Heart left ventricle (tissue), 16 donors: Measurements from ENCODE around the gene APEX2. TPM values are rescaled to one million over a fixed set of nuclear protein-coding genes. Genes with fewer than 3 reads are reported as not detected.

Experiments used
- ATAC-seq, 4 donors: fragments of 200-7000 bp; cut with Tn5 transposase; one replicate each; pipeline ENCODE4 v1.9.1; 2020 to 2022; ENCODE audit warnings: moderate library complexity in 4 of 4, mild to moderate bottlenecking in 3 of 4, moderate number of reproducible peaks in 1 of 4
- DNase-seq, 5 donors: peaks; one replicate each; pipeline ENCODE4 v3.0.0-alpha.2; 2020
- H3K27ac ChIP-seq, 12 donors: fragments of 200-600 bp; sonication (generic) in 4 of 12; one replicate each; pipeline versions ENCODE4 v1.5.0 to v1.8.0; 2016 to 2022; ENCODE audit warnings: mild to moderate bottlenecking in 2 of 12
- H3K27me3 ChIP-seq, 9 donors: fragments of 200-600 bp; sonication (generic) in 2 of 9; one replicate each; pipeline versions ENCODE4 v1.5.1 to v1.8.0; 2016 to 2022; ENCODE audit warnings: mild to moderate bottlenecking in 3 of 9
- H3K36me3 ChIP-seq, 9 donors: fragments of 200-600 bp; sonication (generic) in 2 of 9; one replicate each; pipeline versions ENCODE4 v1.5.0 to v1.8.0; 2018 to 2022; ENCODE audit warnings: mild to moderate bottlenecking in 2 of 9
- H3K4me1 ChIP-seq, 12 donors: fragments of 200-600 bp; sonication (generic) in 4 of 12; one replicate each; pipeline versions ENCODE4 v1.5.0 to v1.8.0; 2016 to 2022; ENCODE audit warnings: mild to moderate bottlenecking in 3 of 12
- H3K4me3 ChIP-seq, 12 donors: fragments of 200-600 bp; sonication (generic) in 4 of 12; one replicate each; pipeline versions ENCODE4 v1.5.0 to v1.8.0; 2017 to 2022; ENCODE audit warnings: mild to moderate bottlenecking in 9 of 12, moderate library complexity in 4 of 12
- H3K9me3 ChIP-seq, 12 donors: fragments of 200-600 bp; sonication (generic) in 4 of 12; one replicate each; pipeline versions ENCODE4 v1.5.0 to v1.8.0; 2016 to 2022; ENCODE audit warnings: mild to moderate bottlenecking in 1 of 12
- CTCF ChIP-seq, 12 donors: fragments of 200-600 bp; sonication (generic) in 4 of 12; IDR thresholded peaks; one replicate each; pipeline versions ENCODE4 v1.5.0 to v1.8.0; 2018 to 2022; ENCODE audit warnings: antibody characterized with exemption in 12 of 12, mild to moderate bottlenecking in 5 of 12
- POLR2A ChIP-seq, 2 donors: fragments of 450-650 bp; IDR thresholded peaks; one replicate each; pipeline ENCODE4 v1.6.1; 2017; ENCODE audit warnings: antibody characterized with exemption in 2 of 2, mild to moderate bottlenecking in 2 of 2, moderate library complexity in 2 of 2
- WGBS, 4 donors: extraction: QIAGEN DNeasy Blood & Tissue Kit in 2 of 4; methylation state at CpG; one replicate each; pipeline versions ENCODE4 v1.1.5 to v1.1.7; 2013 to 2018; 5-methylcytosine and 5-hydroxymethylcytosine counted together
- intact Hi-C, 10 donors: fragments of 100-400 bp; cut with DNase I; formaldehyde crosslinking; loops; one replicate each; pipeline versions ENCODE4 v1.11.1 to v1.14.2; 2022
- polyA plus RNA-seq, 2 donors: library from polyadenylated mRNA; stranded (reverse); fragments of 200-250 nt; gene quantifications; one replicate each; pipeline ENCODE4 v1.2.3, GENCODE V29; 2013
- total RNA-seq, 9 donors: library from RNA; depleted of rRNA in 2 of 9; stranded (reverse); fragments of >200 nt in 2 of 9; fragmentation: NEBNext Ultra II Directional in 3 of 9; extraction: Animal tissue kit (Norgen Biotek cat#: 25700) in 3 of 9; gene quantifications; one replicate each; pipeline versions ENCODE4 v1.1.0 to v1.2.4, GENCODE V29; 2016 to 2023
- donor health status: ischemic (EF 13 %, LVEDD 7.1; RV severe dilation, severe dysfunction).
- donor health status: healthy with polysubstance abuse.
- donor health status: DM: no; HTN: yes; CAD: no.
- donor health status: DM: no; HTN: no; CAD: no.
- donor health status: ischemic (EF 25% LVEDD 6.9; RV normal size, moderate dysfunction).
- donor health status: ischemic (EF 25% LVEDD 5.7; RV mildly dilated, moderate dysfunction).
- donor health status: healthy.
- donor health status: DM: yes; HTN: yes; CAD: no.
- donor health status: ischemic (EF 35%, LVEDD 5.7; RV mildly dilated, moderate dysfunction).
- donor health status: nonischemic (EF 11% LVEDD 7.7; RV severe dilation, severe dysfunction).
- donor health status: DM: yes; HTN: yes; CAD: no.
- donor health status: PGD.
- donor health status: ischemic (EF 29% LVEDD 5.4; RV normal size, mild dysfunction).
- donor health status: nonischemic (EF 23%, LVEDD 6.1; RV moderate dilation, normal function).

Gene APEX2
- total and polyA plus RNA-seq, 11 donors: 4.5 to 12.4 (median 8.6) TPM

- intact Hi-C loops: no loop called here
- no peak overlapping the region for H3K4me3 ChIP-seq
- TF ChIP-seq CTCF (IDR thresholded peaks at IDR 0.05) (no peak), POLR2A (IDR thresholded peaks at IDR 0.05) (no peak)
- no peak overlapping the region for H3K27ac ChIP-seq
- no peak for DNase-seq
- H3K9me3 ChIP-seq: no peaks in the 10 kb centered on the region
- H3K36me3 ChIP-seq: no peaks in the 10 kb centered on the region
- no peak for ATAC-seq
- WGBS, 4 donors: 56 to 78% (median 65%) methylated on average over 2 of the region's 2 CpGs
- peaks cover 0 to 3% (median 0%) of the 10 kb centered on the region in 9 donors for H3K27me3 ChIP-seq
- H3K4me1 ChIP-seq: no peaks in the 10 kb centered on the region
These were observed 26.7 kb downstream of the APEX2 start for GRCh38 chrX:55026840-55027239.

GRCh38 chrX:55028040-55028439, 27.9 kb downstream of the APEX2 start:
- Histone ChIP-seq H3K27ac (no peak overlapping the region), H3K27me3 (peaks cover 0 to 8% (median 0%) of the 10 kb centered on the region in 9 donors), H3K4me1 (no peaks in the 10 kb centered on the region), H3K9me3 (no peaks in the 10 kb centered on the region), H3K4me3 (no peak overlapping the region), H3K36me3 (no peaks in the 10 kb centered on the region)
- 65 to 72% (median 68%) methylated on average over 4 of the region's 4 CpGs for WGBS, 4 donors
- DNase-seq: no peak
- TF ChIP-seq POLR2A (IDR thresholded peaks at IDR 0.05) (no peak), CTCF (IDR thresholded peaks at IDR 0.05) (no peak)
- no peak for ATAC-seq
- intact Hi-C loops: no loop called here

GRCh38 chrX:55028611-55029010, 28.4 kb downstream of the APEX2 start:
- Histone ChIP-seq H3K4me3 (no peak overlapping the region), H3K27ac (no peak overlapping the region), H3K27me3 (peaks cover 0 to 8% (median 0%) of the 10 kb centered on the region in 9 donors), H3K36me3 (no peaks in the 10 kb centered on the region), H3K4me1 (no peaks in the 10 kb centered on the region), H3K9me3 (no peaks in the 10 kb centered on the region)
- ATAC-seq: no peak
- TF ChIP-seq CTCF (IDR thresholded peaks at IDR 0.05): no peak
- no peak for TF ChIP-seq POLR2A (IDR thresholded peaks at IDR 0.05)
- intact Hi-C loops: no loop called here
- no peak for DNase-seq

GRCh38 chrX:55029291-55029690, 29.1 kb downstream of the APEX2 start:
- Histone ChIP-seq H3K9me3 (no peaks in the 10 kb centered on the region), H3K4me1 (no peaks in the 10 kb centered on the region), H3K27ac (no peak overlapping the region), H3K4me3 (no peak overlapping the region), H3K27me3 (peaks cover 0 to 8% (median 0%) of the 10 kb centered on the region in 9 donors), H3K36me3 (no peaks in the 10 kb centered on the region)
- ATAC-seq (no peak), DNase-seq (no peak)
- TF ChIP-seq POLR2A (IDR thresholded peaks at IDR 0.05): no peak
- intact Hi-C loops: no loop called here
- 54 to 84% (median 74%) methylated on average over 2 of the region's 2 CpGs for whole genome bisulfite sequencing, 4 donors
